Upper lobe of right lung (tissue), 1 donor: ENCODE results near the gene HINT1. TPM values are rescaled to one million over a fixed set of nuclear protein-coding genes. Genes with fewer than 3 reads are reported as not detected.
A peak's percentile ranks its signal among the peaks of the same experiment; 100 is the strongest.

Source experiments
- ATAC-seq: fragments of 200-7000 bp; cut with Tn5 transposase; one replicate; pipeline ENCODE4 v1.9.1; 2020; ENCODE audit warnings: mild to moderate bottlenecking, moderate library complexity
- DNase-seq: peaks from one replicate; pipeline ENCODE4 v3.0.0-alpha.2; 2020
- H3K27ac ChIP-seq: fragments of 200-600 bp; one replicate; pipeline ENCODE4 v1.8.0; 2022
- H3K27me3 ChIP-seq: fragments of 200-600 bp; one replicate; pipeline ENCODE4 v1.8.0; 2022; ENCODE audit warnings: mild to moderate bottlenecking
- H3K36me3 ChIP-seq: fragments of 200-600 bp; one replicate; pipeline ENCODE4 v1.8.0; 2022
- H3K4me1 ChIP-seq: fragments of 200-600 bp; one replicate; pipeline ENCODE4 v1.8.0; 2022
- H3K4me3 ChIP-seq: fragments of 200-600 bp; one replicate; pipeline ENCODE4 v1.8.0; 2022; ENCODE audit warnings: mild to moderate bottlenecking
- H3K9me3 ChIP-seq: fragments of 200-600 bp; one replicate; pipeline ENCODE4 v1.8.0; 2022
- intact Hi-C: fragments of 100-400 bp; cut with DNase I; formaldehyde crosslinking; loops from one replicate; pipeline ENCODE4 v1.11.0; 2022
- total RNA-seq: library from RNA; stranded (reverse); fragmentation: NEBNext Ultra II Directional; extraction: Animal tissue kit (Norgen Biotek cat#: 25700); gene quantifications from one replicate; pipeline ENCODE4 v1.2.1, GENCODE V29; 2021
- TF ChIP-seq, protein P1 (sequence below): fragments of 200-600 bp; IDR thresholded peaks from one replicate; pipeline ENCODE4 v1.8.0; 2022; ENCODE audit warnings: antibody characterized with exemption
- donor health status: DM: no; HTN: yes; CAD: no; lungs with severe emphysema.

The HINT1 gene
- total RNA-seq, 1 donor from 2014 or later: 147 TPM

DNA sequence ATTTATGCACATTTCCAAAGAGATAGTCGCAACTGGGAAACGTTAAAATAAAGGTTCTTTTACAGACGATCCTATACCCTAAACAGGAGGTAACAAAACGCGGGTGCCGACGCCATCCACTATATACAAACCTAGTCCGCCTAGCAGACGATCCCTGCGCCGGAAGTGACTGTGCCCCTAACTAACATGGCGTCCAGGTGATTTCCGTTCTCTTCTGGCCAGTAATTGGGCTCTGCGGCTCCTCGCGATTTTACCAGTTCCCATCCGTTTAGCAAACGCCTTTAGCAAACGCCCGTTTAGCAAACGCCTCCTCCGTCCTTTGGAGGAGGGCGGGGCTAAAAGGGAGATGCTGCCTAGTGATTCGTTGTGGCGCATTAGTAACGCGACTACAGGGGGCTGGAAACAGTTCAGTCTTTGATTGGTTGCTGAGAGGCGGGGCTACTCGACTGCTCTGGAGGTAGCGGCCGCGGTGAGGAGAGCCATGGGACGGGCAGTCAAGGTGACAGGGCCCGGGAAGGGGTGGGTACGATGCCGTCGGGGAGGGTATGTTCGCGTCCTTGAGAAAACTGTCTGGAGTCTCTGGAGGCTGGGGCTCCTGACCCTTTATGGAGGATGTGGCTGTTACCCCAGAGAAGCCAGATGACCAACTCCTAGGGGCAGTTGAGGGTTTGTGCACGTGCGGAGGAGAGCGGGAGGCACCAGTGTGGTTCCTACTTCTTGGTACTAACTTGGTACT, 5.7 kb upstream of the HINT1 start, which contains the start of gene LYRM7:
TSS of gene LYRM7 (plus strand) at position 405 of the 736 bp plus-strand sequence. CDS start at position 482, 77 bp downstream.
- TF ChIP-seq, protein P1, sequence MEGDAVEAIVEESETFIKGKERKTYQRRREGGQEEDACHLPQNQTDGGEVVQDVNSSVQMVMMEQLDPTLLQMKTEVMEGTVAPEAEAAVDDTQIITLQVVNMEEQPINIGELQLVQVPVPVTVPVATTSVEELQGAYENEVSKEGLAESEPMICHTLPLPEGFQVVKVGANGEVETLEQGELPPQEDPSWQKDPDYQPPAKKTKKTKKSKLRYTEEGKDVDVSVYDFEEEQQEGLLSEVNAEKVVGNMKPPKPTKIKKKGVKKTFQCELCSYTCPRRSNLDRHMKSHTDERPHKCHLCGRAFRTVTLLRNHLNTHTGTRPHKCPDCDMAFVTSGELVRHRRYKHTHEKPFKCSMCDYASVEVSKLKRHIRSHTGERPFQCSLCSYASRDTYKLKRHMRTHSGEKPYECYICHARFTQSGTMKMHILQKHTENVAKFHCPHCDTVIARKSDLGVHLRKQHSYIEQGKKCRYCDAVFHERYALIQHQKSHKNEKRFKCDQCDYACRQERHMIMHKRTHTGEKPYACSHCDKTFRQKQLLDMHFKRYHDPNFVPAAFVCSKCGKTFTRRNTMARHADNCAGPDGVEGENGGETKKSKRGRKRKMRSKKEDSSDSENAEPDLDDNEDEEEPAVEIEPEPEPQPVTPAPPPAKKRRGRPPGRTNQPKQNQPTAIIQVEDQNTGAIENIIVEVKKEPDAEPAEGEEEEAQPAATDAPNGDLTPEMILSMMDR: no peak
- Histone ChIP-seq H3K27ac (peak within 1 kb of the TSS; percentile 78), H3K27me3 (no peaks in the 10 kb centered on the region), H3K4me3 (peak within 1 kb of the TSS; percentile 69), H3K4me1 (peaks cover 14% of the 10 kb centered on the region), H3K9me3 (no peaks in the 10 kb centered on the region), H3K36me3 (no peaks in the 10 kb centered on the region)
- intact Hi-C loops: no loop called here
- peak; percentile 95 for DNase-seq
- peak; percentile 99 for ATAC-seq

DNA sequence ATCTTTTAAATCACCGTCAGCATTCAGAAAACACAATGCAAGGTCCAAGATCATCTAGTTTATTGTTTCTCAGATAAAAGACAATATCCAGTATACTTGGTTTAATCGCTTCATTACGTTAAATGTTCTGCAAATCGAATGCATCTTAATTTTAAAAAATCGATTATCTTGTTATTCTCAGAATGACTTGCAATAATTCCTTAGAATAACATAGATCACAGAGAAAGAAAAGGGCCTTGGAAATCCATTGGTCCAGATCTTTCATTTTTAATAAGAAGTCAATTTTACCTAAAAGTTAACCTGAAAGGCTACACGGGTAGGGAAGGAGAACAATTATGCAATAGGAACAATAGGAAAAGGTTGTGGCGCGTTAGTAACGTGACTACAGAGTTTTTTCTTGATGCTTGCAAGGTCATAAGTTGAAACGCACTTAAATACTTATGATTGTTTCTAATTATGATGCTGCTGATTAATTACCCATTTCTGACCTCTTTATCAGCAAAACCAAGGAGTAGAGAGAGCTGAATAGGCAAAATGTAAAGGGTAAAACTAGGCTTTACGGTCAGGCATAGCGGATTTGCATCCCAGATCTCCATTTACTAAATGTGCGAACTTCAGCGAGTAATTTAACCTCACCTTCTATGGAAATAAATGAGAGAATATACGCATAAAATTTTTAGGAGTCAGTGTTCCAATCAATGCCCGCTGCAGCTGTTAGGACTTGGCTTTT, 4.9 kb upstream of the HINT1 start:
- ATAC-seq (no peak), DNase-seq (no peak)
- intact Hi-C loops: no loop called here
- Histone ChIP-seq H3K27ac (peak overlapping the region; percentile 78), H3K27me3 (no peaks in the 10 kb centered on the region), H3K36me3 (no peaks in the 10 kb centered on the region), H3K4me3 (peak overlapping the region; percentile 69), H3K4me1 (peaks cover 14% of the 10 kb centered on the region), H3K9me3 (no peaks in the 10 kb centered on the region)
- TF ChIP-seq, protein P1: no peak

DNA sequence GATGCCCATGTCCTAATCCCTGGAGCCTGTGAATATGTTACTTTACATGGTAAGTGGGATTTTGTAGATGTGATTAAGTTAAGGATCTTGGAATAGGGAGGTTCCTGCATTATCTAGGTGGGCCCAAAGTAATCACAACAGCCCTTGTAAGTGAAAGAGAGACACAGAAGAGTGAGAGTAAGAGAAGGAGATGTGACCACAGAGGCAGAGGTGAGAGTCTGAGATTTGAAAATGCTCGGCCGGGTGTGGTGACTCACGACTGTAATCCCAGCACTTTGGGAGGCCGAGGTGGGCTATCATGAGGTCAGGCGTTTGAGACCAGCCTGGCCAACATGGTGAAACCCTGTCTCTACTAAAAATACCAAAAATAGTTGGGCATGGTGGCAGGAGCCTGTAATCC, 2.6 kb upstream of the HINT1 start:
- H3K4me1 ChIP-seq: peaks cover 24% of the 10 kb centered on the region
- ATAC-seq: no peak
- DNase-seq: no peak
- peaks cover 2% of the 10 kb centered on the region for H3K36me3 ChIP-seq
- no peaks in the 10 kb centered on the region for H3K27me3 ChIP-seq
- H3K4me3 ChIP-seq: no peak overlapping the region
- intact Hi-C loops: no loop called here
- H3K9me3 ChIP-seq: no peaks in the 10 kb centered on the region
- no peak overlapping the region for H3K27ac ChIP-seq
- TF ChIP-seq, protein P1: no peak

DNA sequence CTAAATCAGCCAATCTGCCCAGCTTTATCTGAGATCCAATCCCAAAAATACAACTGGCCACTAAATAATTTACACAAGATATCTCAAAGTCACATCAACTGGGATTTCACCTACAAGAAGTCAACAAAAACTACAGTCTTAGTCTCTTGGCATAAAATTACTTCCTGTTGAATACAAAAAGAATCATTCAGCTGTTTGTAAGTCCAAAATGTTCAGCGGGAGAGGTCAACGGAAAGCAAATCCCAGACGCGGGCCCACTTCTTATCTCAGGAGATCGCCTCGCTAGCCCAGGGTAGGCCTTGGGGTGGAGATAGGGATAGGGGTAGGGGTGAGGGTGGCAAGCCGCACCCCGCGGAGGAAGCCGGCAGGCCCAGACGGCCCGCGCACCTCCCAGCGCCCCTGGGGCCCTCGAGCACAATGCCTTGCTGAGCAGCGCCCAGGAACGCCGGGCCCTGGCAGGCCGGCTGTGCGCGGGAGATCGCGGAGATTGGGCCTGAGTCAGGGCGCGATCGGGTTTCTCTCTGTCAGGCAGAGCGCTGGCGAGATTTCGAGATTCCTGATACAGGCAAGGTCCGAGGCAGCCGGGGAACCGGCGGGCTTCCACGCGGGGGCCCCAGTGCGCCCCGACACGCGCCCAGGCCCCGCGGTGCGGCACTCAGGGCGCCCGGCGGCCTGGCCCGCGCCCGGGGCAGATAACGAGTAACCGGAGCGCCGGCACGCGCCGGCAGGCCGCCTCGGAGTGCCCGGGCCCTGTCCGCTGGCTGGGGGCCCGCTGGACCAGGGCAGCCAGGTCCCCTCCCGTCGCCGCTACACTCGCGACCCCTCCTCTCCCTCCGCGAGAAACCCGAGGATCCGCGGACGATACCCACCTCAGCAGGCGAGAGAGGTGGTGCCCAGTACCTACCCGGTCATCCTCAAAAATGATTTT, 601 bp downstream of the HINT1 start:
- H3K4me1 ChIP-seq: peaks cover 13% of the 10 kb centered on the region
- peak overlapping the region; percentile 94 for H3K27ac ChIP-seq
- H3K9me3 ChIP-seq: no peaks in the 10 kb centered on the region
- peak; percentile 88 for ATAC-seq
- intact Hi-C loops: no loop called here
- H3K4me3 ChIP-seq: peak overlapping the region; percentile 92
- DNase-seq: peak; percentile 86
- peaks cover 33% of the 10 kb centered on the region for H3K36me3 ChIP-seq
- TF ChIP-seq, protein P1: peak; percentile 19
- H3K27me3 ChIP-seq: no peaks in the 10 kb centered on the region
